ENCODE data around the gene SDK1. TPM values are rescaled to one million over a fixed set of nuclear protein-coding genes. Genes with fewer than 3 reads are reported as not detected.
A peak's percentile ranks its signal among the peaks of the same experiment; 100 is the strongest.

The SDK1 gene
- total and polyA plus RNA-seq, 2 of the 8 experiments (the other 6 are each of a cell fraction or from before 2014, with no cell fraction given) = 3.3 to 7.2 TPM

DNA sequence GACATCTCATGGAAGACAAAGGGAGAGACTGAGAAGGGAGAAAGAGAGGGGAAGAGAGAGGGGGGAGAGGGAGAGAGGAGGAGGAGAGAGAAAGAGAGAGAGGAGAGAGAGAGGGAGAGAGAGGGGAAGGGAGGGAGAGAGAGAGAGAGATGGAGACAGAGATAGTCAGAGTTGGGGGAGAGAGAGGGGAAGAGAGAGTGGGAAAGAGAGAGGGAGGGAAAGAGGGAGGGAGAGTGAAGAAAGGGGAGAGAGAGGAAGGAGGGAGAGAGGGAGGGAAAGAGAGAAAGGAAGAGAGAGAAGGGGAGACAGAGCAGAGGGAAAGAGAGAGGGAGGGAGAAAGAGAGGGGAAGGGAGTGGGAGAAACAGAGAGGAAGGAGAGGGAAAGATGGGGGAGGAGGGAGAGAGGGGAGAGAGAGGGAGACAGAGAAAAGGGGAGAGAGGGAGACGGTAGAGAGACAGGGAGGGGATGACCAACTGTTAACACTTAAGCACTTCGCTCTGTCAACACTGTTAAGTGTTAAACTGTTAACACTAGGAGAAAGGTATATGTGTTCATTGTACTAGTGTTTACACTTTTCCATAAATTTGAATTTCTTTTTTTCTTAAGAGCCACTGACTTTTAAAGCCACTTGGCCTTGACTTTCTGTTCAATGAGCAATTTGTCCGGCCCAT, 21.8 kb upstream of the SDK1 start:
- Histone ChIP-seq H2BK15ac (ENCODE audit: low read length) (no peak overlapping the region), H3K14ac (ENCODE audit: insufficient read length) (no peak overlapping the region), H2BK12ac (ENCODE audit: low read depth, low read length) (no peak overlapping the region), H3K23ac (ENCODE audit: insufficient read length) (no peak overlapping the region), H3K9ac (replicated peaks in 1 of 4; ENCODE audit: extremely low read depth in 1 of 4, low read depth in 3 of 4, low read length in 3 of 4) (no peak overlapping the region), H4K91ac (replicated peaks; ENCODE audit: insufficient read length, low read length) (peak overlapping the region; percentile 87), H3K36me3 (ENCODE audit: control insufficient read depth in 2 of 4, insufficient read depth in 4 of 4, low read length in 3 of 4) (no peaks in the 10 kb centered on the region), H3K56ac (replicated peaks; ENCODE audit: insufficient read length, low read depth, low read length) (no peak overlapping the region), H3K4me2 (ENCODE audit: insufficient read depth in 1 of 2, low read depth in 2 of 2, low read length in 2 of 2) (no peak overlapping the region), H3K23me2 (ENCODE audit: low read depth, low read length) (no peaks in the 10 kb centered on the region; the same call in 1 of the 2 replicates), H3K27me3 (replicated peaks in 1 of 4; ENCODE audit: control insufficient read depth in 3 of 4, extremely low read depth in 1 of 4, insufficient read depth in 3 of 4, low read length in 3 of 4) (no peaks in the 10 kb centered on the region), H4K8ac (ENCODE audit: extremely low read depth, insufficient read depth, low read length) (no peak overlapping the region), H3K18ac (ENCODE audit: extremely low read depth, low read length) (no peak overlapping the region), H2BK5ac (ENCODE audit: low read depth, low read length) (peak overlapping the region; percentile 60; the same call in 1 of the 2 replicates), H2AFZ (ENCODE audit: low read length) (no peak overlapping the region), H2BK20ac (ENCODE audit: low read length) (peak overlapping the region; percentile 13; the same call in 1 of the 2 replicates), H3K4me1 (replicated peaks in 1 of 4; ENCODE audit: control insufficient read depth in 3 of 4, insufficient read depth in 4 of 4, low read length in 3 of 4) (peaks cover 0 to 17% (median 9%) of the 10 kb centered on the region in 4 experiments; a peak in 4 of 7 replicates), H3K9me3 (ENCODE audit: insufficient read depth in 2 of 2, low read depth in 1 of 2, low read length in 1 of 2) (no peaks in the 10 kb centered on the region), H4K5ac (ENCODE audit: insufficient read length, low read depth, low read length) (no peak overlapping the region), H3K27ac (ENCODE audit: low read depth, low read length) (no peak overlapping the region), H3K4ac (replicated peaks; ENCODE audit: insufficient read length, low read depth, low read length) (no peak overlapping the region), H2BK120ac (replicated peaks; ENCODE audit: low read depth, low read length) (no peak overlapping the region), H3K79me2 (ENCODE audit: control insufficient read depth in 1 of 2, insufficient read depth in 2 of 2, low read length in 2 of 2) (no peaks in the 10 kb centered on the region), H4K20me1 (replicated peaks in 1 of 2; ENCODE audit: control insufficient read depth in 1 of 2, insufficient read depth in 2 of 2, low read length in 2 of 2) (no peaks in the 10 kb centered on the region), H3K4me3 (ENCODE audit: extremely low read depth in 1 of 4, insufficient read depth in 2 of 4, low read depth in 3 of 4, low read length in 4 of 4) (no peak overlapping the region), H3K79me1 (ENCODE audit: low read depth, low read length) (no peaks in the 10 kb centered on the region), H2AK5ac (ENCODE audit: low read depth, low read length) (no peak overlapping the region)
- TF ChIP-seq HDAC2 (IDR thresholded peaks at IDR 0.05; ENCODE audit: borderline replicate concordance in 1 of 2, low read depth in 2 of 2, low read length in 2 of 2) = no peak
- TF ChIP-seq SP1 (IDR thresholded peaks at IDR 0.05; ENCODE audit: low read depth, low read length) = no peak
- TF ChIP-seq BCL11A (IDR thresholded peaks at IDR 0.05; ENCODE audit: low read depth in 2 of 2, low read length in 2 of 2) = no peak
- peak; percentile 44; the same call in 1 of the 2 replicates for TF ChIP-seq EGR1 (IDR thresholded peaks at IDR 0.05; ENCODE audit: borderline replicate concordance, low read depth, low read length)
- 88% methylated on average over 3 of the region's 3 CpGs; no CpG with 5 or more reads in 1 of the 2 experiments for WGBS, 2 experiments (ENCODE audit: extremely low coverage in 1 of 2, insufficient coverage in 1 of 2, insufficient read length in 1 of 2, insufficient replicate concordance in 2 of 2, low coverage in 1 of 2, low lambda C conversion rate in 2 of 2, missing lambda C conversion rate in 1 of 2)
- no peak for FAIRE-seq
- ChIA-PET POLR2A (ENCODE audit: partially characterized antibody) (no interaction called here), CTCF (ENCODE audit: partially characterized antibody) (no interaction called here)
- DNase-seq (ENCODE audit: low read depth in 1 of 2, low spot score in 2 of 2) = no peak
